ENCODE data around the gene IFRD2. TPM values are rescaled to one million over a fixed set of nuclear protein-coding genes. Genes with fewer than 3 reads are reported as not detected.

The IFRD2 gene, protein sequence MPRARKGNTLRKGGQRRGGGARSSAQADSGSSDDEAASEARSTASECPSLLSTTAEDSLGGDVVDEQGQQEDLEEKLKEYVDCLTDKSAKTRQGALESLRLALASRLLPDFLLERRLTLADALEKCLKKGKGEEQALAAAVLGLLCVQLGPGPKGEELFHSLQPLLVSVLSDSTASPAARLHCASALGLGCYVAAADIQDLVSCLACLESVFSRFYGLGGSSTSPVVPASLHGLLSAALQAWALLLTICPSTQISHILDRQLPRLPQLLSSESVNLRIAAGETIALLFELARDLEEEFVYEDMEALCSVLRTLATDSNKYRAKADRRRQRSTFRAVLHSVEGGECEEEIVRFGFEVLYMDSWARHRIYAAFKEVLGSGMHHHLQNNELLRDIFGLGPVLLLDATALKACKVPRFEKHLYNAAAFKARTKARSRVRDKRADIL
- 10 to 100 TPM; 32.0 to 54.6 (median 50.2) TPM for polyA plus RNA-seq (ENCODE audit: insufficient read length in 10 of 10)
- long read RNA-seq, donor 1, transcript IFRD2-202 (12 exons, 2,109 nt): major isoform, 9 of 10 reads
- long read RNA-seq, donor 1, partial matches to known transcripts: 0 of 10 reads
- long read RNA-seq, donor 1, other reads (novel, unspliced or antisense): 0 of 10 reads
- long read RNA-seq, donor 2, transcript IFRD2-202 (12 exons, 2,109 nt): major isoform, 13 of 23 reads
- long read RNA-seq, donor 2, partial matches to known transcripts: 8 of 23 reads
- long read RNA-seq, donor 2, other reads (novel, unspliced or antisense): 0 of 23 reads
- long read RNA-seq, donor 3: 0 reads
- long read RNA-seq, donor 4, transcript IFRD2-202 (12 exons, 2,109 nt): major isoform, 7 of 8 reads
- long read RNA-seq, donor 4, partial matches to known transcripts: 0 of 8 reads
- long read RNA-seq, donor 4, other reads (novel, unspliced or antisense): 0 of 8 reads
- long read RNA-seq, donor 5, transcript IFRD2-202 (12 exons, 2,109 nt): major isoform, 12 of 24 reads
- long read RNA-seq, donor 5, transcript IFRD2-206 (2 exons, 891 nt): minor isoform, 5 of 24 reads
- long read RNA-seq, donor 5, partial matches to known transcripts: 6 of 24 reads
- long read RNA-seq, donor 5, other reads (novel, unspliced or antisense): 0 of 24 reads
- long read RNA-seq, donor 6, transcript IFRD2-202 (12 exons, 2,109 nt): major isoform, 16 of 22 reads
- long read RNA-seq, donor 6, partial matches to known transcripts: 6 of 22 reads
- long read RNA-seq, donor 6, other reads (novel, unspliced or antisense): 0 of 22 reads
- long read RNA-seq, donor 7, partial matches to known transcripts: 0 of 23 reads
- long read RNA-seq, donor 7, other reads (novel, unspliced or antisense): 19 of 23 reads
- long read RNA-seq, donor 8, partial matches to known transcripts: 6 of 8 reads
- long read RNA-seq, donor 8, other reads (novel, unspliced or antisense): 0 of 8 reads
- long read RNA-seq, donor 9, partial matches to known transcripts: 0 of 5 reads
- long read RNA-seq, donor 9, other reads (novel, unspliced or antisense): 0 of 5 reads

DNA sequence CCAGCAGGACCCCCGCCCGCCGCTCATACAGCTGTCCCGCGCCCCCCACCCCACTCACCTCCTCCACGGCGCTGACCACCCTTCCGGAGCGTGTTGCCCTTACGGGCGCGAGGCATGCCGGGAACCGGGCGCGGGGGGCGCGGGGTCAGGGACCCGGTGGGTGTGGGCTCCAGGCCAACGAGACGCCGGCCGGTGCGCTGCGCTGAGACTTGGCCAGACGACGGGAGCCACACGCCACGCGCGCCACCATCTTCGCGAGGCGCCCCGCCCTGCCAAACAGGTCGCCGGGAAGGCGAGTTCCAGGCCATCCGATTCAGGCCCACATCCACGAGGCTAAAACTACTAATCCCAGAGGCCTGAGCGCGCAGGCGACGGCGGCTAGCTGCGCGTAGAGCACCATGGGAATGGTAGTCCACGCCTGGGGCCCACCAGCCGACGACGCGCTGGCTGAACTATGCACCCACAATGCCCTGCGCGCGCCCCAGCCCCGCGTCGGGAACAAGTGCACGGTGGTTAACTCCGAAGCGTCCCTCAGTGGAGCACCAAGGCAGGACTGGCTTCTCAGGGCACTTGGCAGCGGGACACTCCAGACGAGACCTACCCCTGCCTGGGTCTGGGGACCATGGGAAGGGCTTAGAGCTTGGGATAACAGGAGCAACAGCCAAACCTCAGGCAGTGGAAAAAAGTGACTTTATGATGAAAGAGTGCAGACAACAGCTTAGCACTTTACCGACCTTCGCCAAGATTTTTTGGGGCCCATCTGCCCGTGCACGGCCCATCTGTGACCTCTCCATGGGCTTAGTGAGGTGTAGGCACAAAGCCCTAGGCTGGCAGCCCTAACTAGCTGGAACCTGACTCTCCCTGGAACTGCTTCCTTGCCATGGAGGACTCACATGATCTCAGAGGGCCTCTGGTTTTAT lies at the start of gene IFRD2:
Gene IFRD2 (minus strand): TSS at position 271 of the 920 bp plus-strand sequence. CDS start 155 bp downstream, at position 116.
- peak; percentile 97 to 99 (median 98) for DNase-seq

GRCh38 chr3:50341537-50341936 lies 49.3 kb upstream of the IFRD2 start:
- no peak for DNase-seq

DNA sequence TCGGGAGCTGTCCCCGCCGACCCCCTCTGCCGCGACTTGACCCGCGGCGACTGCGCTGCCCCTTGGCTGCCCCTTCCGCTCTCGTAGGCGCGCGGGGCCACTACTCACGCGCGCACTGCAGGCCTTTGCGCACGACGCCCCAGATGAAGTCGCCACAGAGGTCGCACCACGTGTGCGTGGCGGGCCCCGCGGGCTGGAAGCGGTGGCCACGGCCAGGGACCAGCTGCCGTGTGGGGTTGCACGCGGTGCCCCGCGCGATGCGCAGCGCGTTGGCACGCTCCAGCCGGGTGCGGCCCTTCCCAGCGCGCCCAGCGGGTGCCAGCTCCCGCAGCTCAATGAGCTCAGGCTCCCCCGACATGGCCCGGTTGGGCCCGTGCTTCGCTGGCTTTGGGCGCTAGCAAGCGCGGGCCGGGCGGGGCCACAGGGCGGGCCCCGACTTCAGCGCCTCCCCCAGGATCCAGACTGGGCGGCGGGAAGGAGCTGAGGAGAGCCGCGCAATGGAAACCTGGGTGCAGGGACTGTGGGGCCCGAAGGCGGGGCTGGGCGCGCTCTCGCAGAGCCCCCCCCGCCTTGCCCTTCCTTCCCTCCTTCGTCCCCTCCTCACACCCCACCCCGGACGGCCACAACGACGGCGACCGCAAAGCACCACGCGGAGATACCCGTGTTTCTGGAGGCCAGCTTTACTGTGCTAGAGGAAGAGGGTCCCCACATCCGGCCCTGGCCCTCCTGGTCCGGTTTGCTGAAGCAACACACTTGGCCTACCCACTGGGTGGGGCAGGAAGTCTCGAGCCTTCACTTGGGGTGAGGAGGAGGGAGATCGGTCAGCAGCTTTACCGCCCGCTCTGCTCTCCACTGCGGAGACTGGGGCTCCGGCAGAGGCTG lies 48.5 kb upstream of the IFRD2 start, which contains the start of gene RASSF1:
Gene RASSF1 (minus strand): TSS at position 389 of the 882 bp plus-strand sequence. CDS start 31 bp downstream, at position 358.
- peak; percentile 79 to 96 (median 90) for DNase-seq

- DNase-seq: no peak
Measured at GRCh38 chr3:50340147-50340447, 47.9 kb upstream of the IFRD2 start.

DNA sequence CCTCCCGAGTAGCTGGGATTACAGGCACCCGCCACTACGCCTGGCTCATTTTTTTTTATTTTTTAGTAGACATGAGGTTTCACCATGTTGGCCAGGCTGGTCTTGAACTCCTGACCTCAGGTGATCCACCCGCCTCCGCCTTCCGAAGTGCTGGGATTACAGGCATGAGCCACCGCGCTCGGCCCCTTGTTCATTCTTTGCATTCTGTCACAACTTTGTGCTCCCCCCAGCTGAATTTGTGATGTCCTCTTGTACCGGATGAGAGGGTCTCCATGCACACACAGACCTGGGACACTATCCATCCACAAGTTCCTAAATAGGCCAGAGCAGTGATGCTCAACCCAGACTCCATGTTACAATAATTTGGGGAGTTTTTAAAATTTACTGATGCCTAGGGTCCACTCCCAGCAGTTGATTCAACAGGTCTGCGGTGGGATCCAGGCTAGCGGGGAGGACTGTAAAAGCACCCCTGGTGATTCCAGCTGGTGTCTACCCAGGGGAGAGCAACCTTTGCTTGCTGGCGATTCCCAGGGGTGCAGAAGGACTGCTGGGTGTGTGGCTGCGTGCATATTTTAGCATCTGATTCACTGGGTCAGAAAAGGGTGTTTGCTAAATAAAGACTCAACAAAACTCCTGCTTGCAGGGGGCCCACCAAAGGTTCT lies 47.4 kb upstream of the IFRD2 start:
- DNase-seq: peak in 1 of 3 donors; percentile 57

GRCh38 chr3:50338965-50339364 lies 46.7 kb upstream of the IFRD2 start:
- no peak for DNase-seq

DNA sequence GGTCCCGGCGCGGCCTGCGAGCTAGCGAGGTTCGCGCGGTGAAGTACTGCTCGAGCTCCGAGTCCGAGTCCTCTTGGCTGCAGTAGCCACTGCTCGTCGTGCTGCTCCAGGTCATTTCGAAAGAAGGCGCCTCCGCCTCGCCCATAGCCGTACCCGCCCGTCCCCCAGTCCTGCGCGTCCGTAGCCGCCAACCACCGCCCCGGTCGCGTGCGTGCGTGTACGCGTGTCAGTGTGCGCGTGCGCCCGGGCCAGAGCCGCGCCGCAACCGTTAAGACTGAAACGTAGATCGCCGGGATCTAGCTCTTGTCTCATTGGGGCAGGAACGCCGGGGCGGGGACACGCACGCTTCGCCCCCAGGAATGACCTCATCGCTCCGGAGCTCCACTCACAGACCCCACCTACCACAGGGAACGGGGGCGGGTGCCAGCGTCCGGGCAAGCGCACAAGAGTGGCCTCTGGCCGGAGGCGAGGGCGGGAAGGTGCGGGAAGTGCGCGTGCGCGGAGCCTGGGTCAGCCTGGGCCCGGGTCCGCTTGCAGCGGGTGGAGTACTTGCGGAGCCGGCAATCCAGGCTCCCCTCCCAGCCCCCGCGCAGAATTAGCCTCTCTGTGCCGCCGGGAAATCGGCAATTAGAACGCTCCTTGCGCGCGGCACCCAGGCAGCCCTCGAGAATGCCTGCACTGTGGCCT lies 45.1 kb upstream of the IFRD2 start:
- DNase-seq: peak; percentile 99 to 100 (median 99)

- no peak for DNase-seq
Measured at GRCh38 chr3:50336452-50337174, 44.4 kb upstream of the IFRD2 start.

DNA sequence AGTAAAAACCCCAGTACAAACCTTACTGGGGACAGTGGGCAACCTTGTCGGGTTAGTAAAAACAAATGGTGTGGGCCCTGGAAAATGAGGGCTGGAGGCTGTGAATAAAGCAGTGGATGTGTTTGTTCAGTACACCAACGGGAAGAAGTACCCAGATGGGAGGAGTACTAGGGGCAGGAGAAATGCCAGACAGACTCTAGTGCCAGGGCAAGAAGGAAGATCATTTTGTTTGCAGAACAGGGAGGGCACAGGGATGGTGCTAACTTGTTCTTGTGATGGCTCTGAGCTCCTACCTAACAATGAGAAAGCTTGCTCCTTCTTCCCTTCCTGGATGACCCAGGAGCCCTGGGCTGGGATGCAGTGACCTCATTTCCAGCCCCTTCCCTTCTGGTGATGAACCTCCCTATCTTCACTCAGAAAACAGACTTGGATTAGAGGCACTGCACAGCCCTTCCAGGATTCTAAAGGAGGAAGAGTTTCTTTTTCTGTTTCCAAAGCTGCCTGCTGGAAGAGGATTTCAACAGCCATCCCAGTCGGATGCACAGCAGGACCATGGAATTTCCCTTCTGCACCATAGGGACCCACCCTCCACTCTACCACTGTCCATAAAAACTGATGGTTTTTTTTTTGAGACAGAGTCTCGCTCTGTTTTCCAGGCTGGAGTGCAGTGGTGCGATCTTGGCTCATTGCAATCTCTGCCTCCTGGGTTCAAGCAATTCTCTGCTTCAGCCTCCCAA lies 42.3 kb upstream of the IFRD2 start:
- DNase-seq: no peak

DNA sequence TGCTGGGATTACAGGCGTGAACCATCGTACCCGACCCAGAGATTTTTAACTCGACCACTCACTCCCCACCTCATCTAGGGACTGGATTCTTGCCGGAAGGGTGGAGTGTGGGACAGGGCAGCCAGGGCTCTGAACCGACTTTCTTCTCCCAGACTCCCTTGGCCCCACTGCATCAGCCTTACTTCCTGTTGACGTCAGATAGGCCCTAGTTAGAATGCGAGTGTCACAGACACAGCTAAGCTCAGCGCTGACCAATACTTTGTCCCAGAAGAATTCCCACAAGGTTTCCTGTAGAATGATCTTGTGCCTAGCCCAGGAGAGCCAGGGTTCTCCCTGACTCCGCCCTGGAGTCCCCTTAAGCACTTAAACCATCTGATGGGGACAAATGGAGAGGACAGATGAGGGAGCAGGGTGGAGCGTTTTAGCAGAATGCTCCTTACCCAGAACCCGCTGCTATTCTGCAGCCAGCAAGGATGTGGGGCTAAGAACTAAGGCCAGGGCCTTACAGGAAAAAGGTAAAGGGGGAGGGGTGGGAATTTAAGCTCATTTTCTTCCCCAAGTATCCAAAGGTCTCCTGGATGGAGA lies 41.6 kb upstream of the IFRD2 start:
- peak in 1 of 3 donors; percentile 67 for DNase-seq

DNA sequence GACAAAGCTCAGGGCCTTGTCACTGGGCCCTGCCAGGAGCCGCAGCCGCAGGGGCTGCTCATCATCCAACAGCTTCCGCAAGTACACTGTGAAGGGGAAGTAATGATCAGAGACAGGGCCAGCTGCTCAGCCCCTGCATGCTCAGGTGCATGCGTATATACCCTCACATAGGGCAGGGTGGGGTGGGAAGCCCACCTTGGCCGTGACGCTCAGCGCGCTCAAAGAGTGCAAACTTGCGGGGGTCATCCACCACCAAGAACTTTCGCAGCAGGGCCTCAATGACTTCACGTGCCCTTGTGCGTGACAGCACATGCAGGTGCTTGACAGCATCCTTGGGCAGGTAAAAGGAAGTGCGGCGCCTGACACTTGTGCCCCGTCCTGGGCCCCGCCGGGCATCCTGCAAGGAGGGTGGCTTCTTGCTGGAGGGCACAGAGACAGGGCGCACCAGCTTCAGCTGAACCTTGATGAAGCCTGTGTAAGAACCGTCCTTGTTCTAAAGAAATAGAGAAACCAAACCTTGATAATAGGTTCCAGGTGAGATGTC lies 39.2 kb upstream of the IFRD2 start:
- DNase-seq: no peak

DNA sequence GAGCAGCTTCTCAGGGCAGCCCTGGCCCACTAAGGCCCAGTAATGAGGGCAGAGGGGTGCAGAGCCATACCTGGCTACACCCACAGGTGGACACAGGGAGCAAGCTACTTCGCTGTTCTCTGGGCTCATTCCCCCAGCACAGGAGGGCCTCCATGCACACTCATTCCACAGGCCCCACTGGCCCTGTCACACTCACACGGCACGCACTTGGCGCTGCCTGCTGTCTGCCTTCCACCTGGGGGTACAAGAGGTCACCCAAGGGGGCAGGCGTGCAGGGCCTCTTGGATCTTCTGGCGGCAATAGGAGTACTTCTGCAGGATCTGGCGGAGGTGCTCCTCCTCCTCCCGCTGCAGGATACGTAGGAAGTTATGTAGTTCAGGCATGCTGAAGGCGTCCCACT lies 38.1 kb upstream of the IFRD2 start:
- no peak for DNase-seq

DNA sequence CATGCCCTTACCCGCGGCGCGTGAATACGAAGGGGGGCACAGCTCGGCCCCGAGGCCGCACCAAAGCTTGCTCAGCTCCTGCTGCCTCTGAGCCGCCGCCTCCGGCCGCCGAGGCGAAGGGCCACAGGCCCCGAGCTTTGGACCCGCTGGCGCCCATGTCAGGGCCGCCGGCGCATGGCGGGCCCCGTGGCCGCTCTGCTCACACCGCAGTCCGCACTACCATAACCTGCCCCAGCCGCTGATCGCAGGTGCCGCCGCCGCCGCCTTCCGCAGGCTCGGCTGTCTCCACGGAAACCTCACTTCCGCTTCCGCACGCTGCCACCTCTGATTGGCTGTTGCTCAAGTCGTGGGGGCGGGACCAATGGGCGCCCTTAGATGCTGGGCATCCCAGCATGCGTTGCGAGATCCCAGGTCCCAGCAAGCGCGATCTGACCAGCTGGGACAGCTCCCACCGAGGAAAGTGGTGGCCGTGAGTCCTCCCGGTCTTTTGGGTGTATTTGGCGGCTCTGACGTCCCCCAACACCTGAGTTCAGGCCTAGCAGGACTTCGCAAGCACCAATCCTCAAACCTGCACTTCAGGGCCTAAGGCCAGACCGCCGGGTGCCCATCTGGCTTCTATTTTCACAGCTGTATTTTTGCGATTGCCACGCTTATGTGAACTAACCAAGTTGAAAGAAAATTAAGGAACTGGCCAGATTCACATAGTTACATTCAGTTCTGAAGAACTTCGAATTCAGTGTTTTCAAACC lies 35.9 kb upstream of the IFRD2 start, which contains the start of gene TUSC2:
Gene TUSC2 (minus strand): TSS at position 281 of the 749 bp plus-strand sequence. CDS start 124 bp downstream, at position 157.
- DNase-seq: peak; percentile 96 to 98 (median 97)

DNA sequence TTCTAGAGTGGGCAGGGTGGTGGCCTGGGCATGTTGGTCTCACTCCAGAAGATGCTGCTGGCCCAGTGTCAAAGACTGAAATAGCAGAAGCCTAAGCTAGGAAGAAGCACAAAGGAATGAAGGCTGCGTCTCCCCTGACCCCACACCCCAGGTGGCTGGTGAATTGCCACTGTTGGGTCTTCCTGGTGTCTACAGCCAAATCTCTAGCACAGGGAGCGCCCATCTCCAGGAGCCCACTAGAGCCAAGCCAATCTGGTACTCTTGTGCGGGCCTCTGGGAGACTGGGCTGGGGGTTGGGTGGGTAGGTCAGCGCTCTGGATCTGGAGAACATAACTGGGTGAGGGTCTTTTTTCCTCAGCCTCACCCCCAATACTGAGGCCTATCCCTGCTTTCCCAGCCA lies 34.9 kb upstream of the IFRD2 start:
- DNase-seq: no peak

GRCh38 chr3:50326182-50326541 lies 33.9 kb upstream of the IFRD2 start:
- no peak for DNase-seq

Data from muscle of back (tissue), 13 donors.